Thyroid gland (tissue), 4 donors: Measurements from ENCODE around the gene COG3.

ENCODE experiments used
- CTCF ChIP-seq, 6 experiments: fragments of 200-600 bp in 3 of 6; fragments of 450-650 bp in 3 of 6; sonication (generic) in 3 of 6; IDR thresholded peaks; one replicate each; pipeline ENCODE4 v1.5.1; 2016 to 2019; ENCODE audit warnings: antibody characterized with exemption in 6 of 6, mild to moderate bottlenecking in 2 of 6, inconsistent platforms in 1 of 6, moderate library complexity in 1 of 6
- POLR2A ChIP-seq, 2 donors: fragments of 450-650 bp; IDR thresholded peaks; one replicate each; pipeline ENCODE4 v1.6.1; 2017; ENCODE audit warnings: antibody characterized with exemption in 2 of 2, mild to moderate bottlenecking in 2 of 2, moderate library complexity in 1 of 2

GRCh38 chr13:45565331-45565730 is 100.6 kb downstream of the COG3 start:
- TF ChIP-seq CTCF (IDR thresholded peaks at IDR 0.05) (no peak), POLR2A (IDR thresholded peaks at IDR 0.05) (no peak)
